Activated naive CD8-positive, alpha-beta T cell treated with anti-CD3 and anti-CD28 coated beads, Interleukin-2, amount 50 U/mL, for 24 hours (primary cell): Measurements from ENCODE around the gene ZNF70.

Source experiments
- ATAC-seq: fragments of 150-1000 bp; cut with Tn5 transposase; one replicate; pipeline ENCODE4 v1.10.0; 2021
- DNase-seq: peaks from one replicate; pipeline ENCODE4 v3.0.0; 2021
- H3K27ac Mint-ChIP-seq: one replicate; pipeline ENCODE4 v1.8.0; 2021; ENCODE audit warnings: mild to moderate bottlenecking, mixed read lengths
- H3K27me3 Mint-ChIP-seq: one replicate; pipeline ENCODE4 v1.8.0; 2021; ENCODE audit warnings: mixed read lengths
- H3K36me3 Mint-ChIP-seq: one replicate; pipeline ENCODE4 v1.8.0; 2021; ENCODE audit warnings: low read depth, mixed read lengths
- H3K4me1 Mint-ChIP-seq: one replicate; pipeline ENCODE4 v1.8.0; 2021; ENCODE audit warnings: mixed read lengths
- H3K4me3 Mint-ChIP-seq: one replicate; pipeline ENCODE4 v1.8.0; 2021; ENCODE audit warnings: mild to moderate bottlenecking, moderate library complexity, mixed read lengths
- H3K9me3 Mint-ChIP-seq: one replicate; pipeline ENCODE4 v1.8.0; 2021; ENCODE audit warnings: mixed read lengths

ZNF70 gene

DNA sequence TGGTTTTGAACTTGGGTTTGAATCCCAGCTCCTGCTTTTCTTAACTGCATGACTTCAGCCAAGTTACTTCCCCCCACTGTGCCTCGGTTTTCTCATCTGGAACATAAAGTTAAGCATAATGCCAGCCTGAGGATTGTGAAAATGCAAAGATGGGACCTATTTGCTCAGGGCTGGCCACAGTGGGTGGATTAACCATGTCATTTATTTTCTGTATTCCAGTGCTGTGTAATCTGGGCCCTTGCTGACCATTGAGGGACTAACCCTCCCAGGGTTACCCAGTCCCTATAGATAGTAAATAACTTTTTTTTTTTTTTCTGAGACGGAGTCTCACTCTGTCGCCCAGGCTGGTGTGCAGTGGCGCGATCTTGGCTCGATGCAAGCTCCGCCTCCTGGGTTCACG, 4.8 kb upstream of the ZNF70 start:
- no peaks in the 10 kb centered on the region for H3K27me3 Mint-ChIP-seq
- no peaks in the 10 kb centered on the region for H3K9me3 Mint-ChIP-seq
- H3K27ac Mint-ChIP-seq, result no peak overlapping the region
- no peaks in the 10 kb centered on the region for H3K36me3 Mint-ChIP-seq
- peaks cover 9% of the 10 kb centered on the region for H3K4me1 Mint-ChIP-seq
- no peak for DNase-seq
- ATAC-seq, result no peak
- no peak overlapping the region for H3K4me3 Mint-ChIP-seq

DNA sequence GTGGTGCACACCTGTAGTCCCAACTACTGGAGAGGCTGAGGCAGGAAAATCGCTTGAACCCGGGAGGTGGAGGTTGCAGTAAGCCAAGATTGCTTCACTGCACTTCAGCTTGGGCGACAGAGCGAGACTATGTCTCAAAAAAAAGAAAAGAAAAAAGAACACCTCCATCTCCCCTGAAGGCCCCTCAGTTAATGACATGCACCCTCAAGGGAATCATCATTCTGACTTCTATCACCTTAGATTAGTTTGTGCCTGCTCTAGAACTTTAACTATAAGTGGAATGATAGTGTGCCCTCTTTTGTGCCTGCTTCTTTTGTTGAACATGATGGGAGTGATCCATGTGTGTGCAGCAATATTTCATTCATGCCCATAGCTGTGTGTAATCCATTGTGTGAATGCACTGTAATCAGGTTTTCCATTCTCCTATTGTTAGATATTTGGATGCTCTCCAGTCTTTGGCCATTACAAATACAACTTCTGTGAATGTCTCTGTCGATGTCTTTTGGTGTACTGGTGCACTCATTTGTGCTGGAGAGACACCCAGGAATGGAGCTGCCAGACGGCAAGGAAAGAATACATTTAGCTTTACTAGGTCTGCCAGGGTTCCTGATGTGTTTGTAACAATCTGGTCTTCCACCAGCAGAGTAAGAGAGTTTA, 4.2 kb upstream of the ZNF70 start:
- DNase-seq, result no peak
- ATAC-seq, result no peak
- Mint-ChIP-seq H3K36me3 (no peaks in the 10 kb centered on the region), H3K27ac (no peak overlapping the region), H3K9me3 (no peaks in the 10 kb centered on the region), H3K4me1 (peaks cover 12% of the 10 kb centered on the region), H3K27me3 (no peaks in the 10 kb centered on the region), H3K4me3 (no peak overlapping the region)

DNA sequence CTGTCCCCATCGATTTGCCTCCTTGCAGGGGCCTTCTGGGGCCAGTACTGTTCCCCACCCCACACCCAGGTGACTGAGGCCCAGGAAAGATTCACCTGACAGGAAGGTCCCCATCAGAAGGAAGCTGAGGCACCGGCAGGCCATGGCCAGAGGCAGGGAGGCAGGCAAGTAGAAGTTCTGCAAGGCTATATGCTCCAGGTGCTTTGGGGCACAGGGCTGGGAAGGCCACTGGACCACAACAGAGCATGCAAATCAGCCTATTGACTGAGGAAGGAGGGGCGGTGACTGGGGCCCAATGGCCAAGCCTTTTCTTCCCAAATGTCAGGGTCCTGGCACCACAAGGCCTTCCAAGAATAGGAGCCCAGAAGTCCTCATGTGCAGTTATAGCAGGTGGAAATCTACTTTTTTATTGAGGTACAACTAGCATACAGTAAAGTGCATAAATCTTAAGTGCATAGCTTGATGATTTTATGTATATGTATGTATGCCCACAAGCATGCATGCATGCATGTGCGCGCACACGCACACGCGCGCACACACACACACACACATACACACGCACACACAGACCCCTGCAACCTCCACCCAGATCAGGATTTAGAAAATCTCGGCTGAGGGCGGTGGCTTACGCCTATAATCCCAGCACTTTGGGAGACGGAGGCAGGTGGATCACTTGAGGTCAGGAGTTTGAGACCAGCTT, 3.5 kb upstream of the ZNF70 start, which contains the start of gene VPREB3:
Gene VPREB3 (minus strand): TSS at position 206 of the 700 bp plus-strand sequence. CDS start 62 bp downstream, at position 144.
- Mint-ChIP-seq H3K27ac (no peak within 1 kb of the TSS), H3K4me3 (no peak within 1 kb of the TSS), H3K4me1 (peaks cover 18% of the 10 kb centered on the region), H3K27me3 (no peaks in the 10 kb centered on the region), H3K36me3 (no peaks in the 10 kb centered on the region), H3K9me3 (no peaks in the 10 kb centered on the region)
- no peak for DNase-seq
- ATAC-seq, result no peak

DNA sequence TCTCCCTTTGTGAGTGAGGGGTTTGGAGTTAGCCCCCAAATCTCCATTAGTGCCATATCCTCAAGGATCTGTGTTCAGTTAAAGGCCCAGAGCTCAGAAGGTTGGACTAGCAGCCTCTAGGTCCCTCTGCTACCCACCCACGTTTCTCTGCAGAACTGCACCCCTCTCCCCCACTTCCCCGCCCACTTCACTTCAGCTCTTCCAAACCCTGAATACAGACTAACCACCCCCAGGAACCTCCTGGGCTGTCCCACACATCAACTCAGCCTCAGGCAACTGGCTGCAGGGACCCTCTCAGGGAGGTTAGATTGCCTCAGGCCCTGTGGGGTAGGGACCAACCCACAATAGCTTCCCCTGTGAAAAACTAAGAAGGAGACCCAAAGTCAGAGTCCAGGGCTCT, 2.5 kb upstream of the ZNF70 start:
- Mint-ChIP-seq H3K4me3 (no peak overlapping the region), H3K27ac (no peak overlapping the region)
- ATAC-seq, result no peak

DNA sequence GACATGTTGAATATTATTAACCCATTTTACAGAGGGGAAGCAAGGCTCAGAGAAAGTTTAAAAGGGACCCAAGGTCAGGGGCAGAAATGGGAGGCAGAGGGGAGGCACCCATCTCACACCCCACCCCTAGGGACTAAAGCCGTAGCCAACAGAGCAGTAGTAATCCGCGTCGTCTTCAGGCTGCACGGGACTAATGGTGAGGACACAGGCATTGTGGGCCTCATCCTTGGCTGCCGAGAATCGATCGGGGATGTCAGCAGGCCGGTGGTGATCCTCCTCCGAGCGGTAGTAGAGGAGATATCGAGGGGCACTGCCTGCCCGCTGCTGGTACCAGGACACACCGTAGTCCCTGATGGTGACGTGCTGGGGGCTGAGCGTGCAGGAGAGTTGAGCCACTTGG, 1.8 kb upstream of the ZNF70 start:
- ATAC-seq, result no peak
- H3K27me3 Mint-ChIP-seq, result no peaks in the 10 kb centered on the region
- H3K4me3 Mint-ChIP-seq, result peak overlapping the region; percentile 76
- peak overlapping the region; percentile 53 for H3K27ac Mint-ChIP-seq
- H3K4me1 Mint-ChIP-seq, result peaks cover 18% of the 10 kb centered on the region
- no peaks in the 10 kb centered on the region for H3K36me3 Mint-ChIP-seq
- no peak for DNase-seq
- H3K9me3 Mint-ChIP-seq, result no peaks in the 10 kb centered on the region

More for the DNA sequence above, 2.5 kb upstream of the ZNF70 start:
- DNase-seq, result no peak
- peaks cover 18% of the 10 kb centered on the region for H3K4me1 Mint-ChIP-seq
- H3K27me3 Mint-ChIP-seq, result no peaks in the 10 kb centered on the region
- no peaks in the 10 kb centered on the region for H3K36me3 Mint-ChIP-seq
- H3K9me3 Mint-ChIP-seq, result no peaks in the 10 kb centered on the region

DNA sequence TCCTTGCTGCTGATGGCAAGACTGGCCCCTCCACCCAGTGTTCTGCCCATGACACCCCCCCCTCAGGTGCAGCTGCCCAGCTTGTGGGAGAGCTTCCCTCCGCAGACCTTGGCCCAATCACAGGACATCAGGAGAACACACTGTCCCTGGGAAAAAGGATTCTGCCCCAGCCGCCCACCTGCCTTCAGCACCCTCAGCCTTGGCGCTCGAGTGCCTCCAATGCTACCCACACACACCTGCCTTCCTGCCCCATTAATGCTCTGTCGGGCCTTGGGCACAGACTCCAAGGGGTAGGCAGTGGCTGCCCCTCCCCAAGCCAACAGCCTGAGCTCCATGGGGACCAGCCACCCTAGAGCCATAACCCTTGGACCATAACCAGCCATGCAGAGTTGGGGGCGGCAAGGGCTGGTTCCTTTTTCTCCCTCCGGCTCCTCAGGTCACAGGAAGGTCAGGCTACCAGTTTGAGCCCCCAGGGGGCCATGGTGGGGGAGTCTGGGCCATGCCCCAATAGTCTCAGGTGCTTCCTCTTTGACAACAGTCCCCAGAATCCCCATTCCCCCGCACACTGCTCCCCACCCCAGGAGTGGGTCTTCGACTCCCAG, 1.3 kb upstream of the ZNF70 start:
- DNase-seq, result peak; percentile 21
- H3K4me1 Mint-ChIP-seq, result peaks cover 17% of the 10 kb centered on the region
- no peak for ATAC-seq
- peak overlapping the region; percentile 76 for H3K4me3 Mint-ChIP-seq
- no peaks in the 10 kb centered on the region for H3K9me3 Mint-ChIP-seq
- no peaks in the 10 kb centered on the region for H3K36me3 Mint-ChIP-seq
- H3K27me3 Mint-ChIP-seq, result no peaks in the 10 kb centered on the region
- peak overlapping the region; percentile 53 for H3K27ac Mint-ChIP-seq

DNA sequence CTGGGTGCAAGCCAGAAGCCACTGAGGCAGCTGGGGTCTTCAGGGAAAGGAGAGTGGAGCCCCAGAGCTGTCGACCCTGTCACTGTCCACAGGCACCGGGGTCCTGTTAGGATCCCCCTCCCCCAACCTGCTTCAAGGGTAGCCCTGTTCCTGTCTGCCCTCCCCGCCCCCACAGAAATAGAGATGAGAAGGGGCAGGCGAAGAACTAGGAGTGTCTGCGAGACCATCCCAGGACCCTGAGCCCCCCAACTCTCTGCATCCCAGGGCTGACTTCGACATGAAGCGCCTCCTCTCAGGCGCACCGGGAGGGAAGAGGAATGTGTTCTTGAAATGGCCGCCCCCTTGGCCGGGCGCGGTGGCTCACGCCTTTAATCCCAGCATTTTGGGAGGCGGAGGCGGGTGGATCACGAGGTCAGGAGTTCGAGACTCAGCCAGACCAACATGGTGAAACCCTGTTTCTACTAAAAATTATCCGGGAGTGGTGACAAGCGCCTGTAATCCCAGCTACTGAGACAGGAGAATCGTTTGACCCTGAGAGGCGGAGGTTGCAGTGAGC, 607 bp upstream of the ZNF70 start:
- H3K9me3 Mint-ChIP-seq, result no peaks in the 10 kb centered on the region
- H3K27me3 Mint-ChIP-seq, result no peaks in the 10 kb centered on the region
- ATAC-seq, result peak; percentile 2
- H3K36me3 Mint-ChIP-seq, result no peaks in the 10 kb centered on the region
- DNase-seq, result peak; percentile 25
- H3K4me1 Mint-ChIP-seq, result peaks cover 17% of the 10 kb centered on the region
- peak overlapping the region; percentile 42 for H3K27ac Mint-ChIP-seq
- peak overlapping the region; percentile 76 for H3K4me3 Mint-ChIP-seq

DNA sequence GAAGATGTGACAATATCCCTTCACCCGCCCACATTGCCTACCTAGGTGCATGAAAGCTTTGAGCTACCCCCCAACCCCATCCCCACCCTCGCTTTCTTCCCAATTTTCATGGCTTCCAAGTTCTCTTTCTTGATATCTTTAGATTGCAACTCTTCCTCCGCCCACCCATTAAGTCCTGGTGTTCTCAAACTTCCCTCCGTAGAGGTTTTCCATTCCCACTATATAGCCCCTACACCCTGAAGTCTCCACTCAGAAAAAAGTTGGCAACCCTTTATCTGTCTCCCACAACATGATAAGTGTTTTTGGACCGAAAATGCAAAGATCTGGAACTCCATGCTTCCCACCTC, 572 bp downstream of the ZNF70 start:
- H3K9me3 Mint-ChIP-seq, result no peaks in the 10 kb centered on the region
- H3K4me3 Mint-ChIP-seq, result peak overlapping the region; percentile 83
- H3K27me3 Mint-ChIP-seq, result no peaks in the 10 kb centered on the region
- no peak for ATAC-seq
- no peak for DNase-seq
- H3K27ac Mint-ChIP-seq, result peak overlapping the region; percentile 52
- no peaks in the 10 kb centered on the region for H3K36me3 Mint-ChIP-seq
- peaks cover 17% of the 10 kb centered on the region for H3K4me1 Mint-ChIP-seq

DNA sequence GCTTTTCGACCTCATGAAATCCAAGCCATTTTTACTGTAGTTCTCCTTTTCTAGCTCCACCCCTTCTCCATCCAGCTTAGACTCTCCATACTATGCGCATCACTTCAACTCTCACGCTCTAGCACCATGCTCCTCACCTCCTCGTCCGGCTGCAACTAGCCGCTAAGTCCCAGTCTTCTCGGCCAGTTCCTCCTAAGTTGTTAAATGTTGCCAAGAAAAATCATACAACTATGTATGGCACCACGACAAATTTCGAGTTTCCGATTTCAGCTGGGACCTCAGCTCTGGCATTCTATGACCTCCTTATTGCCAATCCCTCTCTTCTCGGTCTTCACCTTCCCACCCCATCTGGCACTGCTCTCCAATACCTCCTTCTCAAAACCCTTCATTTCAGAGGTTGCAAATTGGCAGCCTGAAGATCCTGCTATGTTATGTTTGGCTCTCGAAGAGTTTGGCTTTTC, 1.0 kb downstream of the ZNF70 start:
- H3K27ac Mint-ChIP-seq, result peak overlapping the region; percentile 13
- no peak for DNase-seq

DNA sequence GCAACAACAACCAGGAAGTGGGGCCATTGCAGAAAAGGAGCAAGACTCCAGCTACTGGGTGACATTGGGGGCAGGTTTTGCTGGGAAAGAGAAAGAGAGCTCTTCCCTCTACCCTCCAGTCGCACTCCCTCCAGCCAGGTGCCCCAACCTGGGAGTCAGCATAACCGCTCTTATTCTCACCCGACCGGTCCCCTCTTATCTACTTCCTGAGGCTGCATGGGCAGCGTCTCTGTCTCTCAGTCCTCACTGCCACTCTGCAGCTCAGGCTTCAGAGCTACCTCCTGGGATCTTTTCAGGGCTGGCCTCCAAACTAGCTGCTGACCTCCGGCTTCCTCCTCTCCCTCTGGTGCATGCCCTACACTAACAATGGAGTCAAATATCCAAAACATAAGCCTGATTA, 5.1 kb downstream of the ZNF70 start:
- Mint-ChIP-seq H3K27ac (no peak overlapping the region), H3K9me3 (no peaks in the 10 kb centered on the region), H3K36me3 (peaks cover 17% of the 10 kb centered on the region), H3K27me3 (no peaks in the 10 kb centered on the region), H3K4me3 (no peak overlapping the region), H3K4me1 (peaks cover 10% of the 10 kb centered on the region)
- DNase-seq (no peak), ATAC-seq (no peak)

More for the DNA sequence above, 1.0 kb downstream of the ZNF70 start:
- no peaks in the 10 kb centered on the region for H3K9me3 Mint-ChIP-seq
- no peak for ATAC-seq
- peaks cover 4% of the 10 kb centered on the region for H3K36me3 Mint-ChIP-seq
- no peaks in the 10 kb centered on the region for H3K27me3 Mint-ChIP-seq
- H3K4me1 Mint-ChIP-seq, result peaks cover 17% of the 10 kb centered on the region
- peak overlapping the region; percentile 83 for H3K4me3 Mint-ChIP-seq

DNA sequence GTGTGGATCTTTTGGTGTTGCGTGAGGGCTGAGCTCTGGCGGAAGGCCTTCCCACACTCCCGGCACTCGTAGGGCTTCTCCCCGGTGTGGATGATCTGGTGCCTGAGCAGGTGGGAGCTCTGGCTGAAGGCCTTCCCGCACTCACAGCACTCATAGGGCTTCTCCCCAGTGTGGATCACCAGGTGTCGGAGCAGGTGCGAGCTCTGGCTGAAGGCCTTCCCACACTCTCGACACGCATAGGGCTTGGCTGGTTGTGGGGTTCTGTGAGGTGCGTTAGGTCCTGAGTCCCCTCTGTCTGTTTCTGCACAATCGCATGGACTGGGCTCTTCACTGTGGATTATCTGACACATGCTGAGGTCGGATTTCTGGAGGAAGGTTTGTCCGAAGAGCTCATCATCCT, 6.4 kb downstream of the ZNF70 start:
- H3K27me3 Mint-ChIP-seq, result no peaks in the 10 kb centered on the region
- no peaks in the 10 kb centered on the region for H3K4me1 Mint-ChIP-seq
- ATAC-seq, result no peak
- no peak for DNase-seq
- no peak overlapping the region for H3K27ac Mint-ChIP-seq
- no peak overlapping the region for H3K4me3 Mint-ChIP-seq
- no peaks in the 10 kb centered on the region for H3K9me3 Mint-ChIP-seq
- H3K36me3 Mint-ChIP-seq, result peaks cover 17% of the 10 kb centered on the region

DNA sequence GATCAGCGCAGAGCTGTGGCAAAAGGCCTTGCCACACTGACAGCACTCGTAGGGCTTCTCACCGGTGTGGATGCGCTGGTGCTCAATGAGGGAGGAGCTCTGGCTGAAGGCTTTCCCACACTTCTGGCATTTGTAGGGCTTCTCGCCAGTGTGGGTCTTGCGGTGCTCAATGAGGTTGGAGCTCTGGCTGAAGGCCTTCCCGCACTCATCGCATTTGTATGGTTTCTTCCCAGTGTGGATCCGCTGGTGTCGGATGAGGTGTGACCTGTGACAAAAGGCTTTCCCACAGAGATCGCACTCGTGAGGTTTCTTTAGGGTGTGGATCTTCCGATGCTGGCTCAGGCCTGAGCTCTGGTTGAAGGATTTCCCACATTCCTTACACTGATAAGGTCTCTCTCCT, 6.9 kb downstream of the ZNF70 start:
- Mint-ChIP-seq H3K27me3 (no peaks in the 10 kb centered on the region), H3K4me1 (no peaks in the 10 kb centered on the region), H3K36me3 (peaks cover 17% of the 10 kb centered on the region), H3K27ac (no peak overlapping the region), H3K9me3 (no peaks in the 10 kb centered on the region), H3K4me3 (no peak overlapping the region)
- DNase-seq (no peak), ATAC-seq (no peak)

DNA sequence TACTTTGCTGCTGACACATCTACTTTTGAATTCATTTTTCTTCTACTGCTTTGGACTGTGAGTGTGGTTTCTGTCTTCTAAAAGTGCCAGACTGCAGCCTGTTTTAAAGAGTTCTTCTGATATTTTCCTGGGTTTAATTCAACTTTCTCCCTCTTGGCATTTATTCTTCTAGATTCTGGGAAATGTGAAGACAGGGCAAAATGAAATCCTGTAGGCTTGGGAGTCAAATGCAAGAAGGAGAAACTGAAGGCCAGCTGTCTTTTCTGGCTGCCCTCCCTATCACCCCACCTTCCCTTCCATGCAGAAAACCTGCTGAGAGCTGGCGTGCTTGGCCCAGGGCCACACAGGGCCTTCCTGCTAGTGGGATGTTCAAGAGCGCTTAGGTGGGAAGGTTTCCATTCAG, 7.6 kb downstream of the ZNF70 start:
- H3K36me3 Mint-ChIP-seq, result peaks cover 17% of the 10 kb centered on the region
- no peak overlapping the region for H3K4me3 Mint-ChIP-seq
- no peak overlapping the region for H3K27ac Mint-ChIP-seq
- ATAC-seq, result no peak
- no peaks in the 10 kb centered on the region for H3K4me1 Mint-ChIP-seq
- no peak for DNase-seq
- no peaks in the 10 kb centered on the region for H3K9me3 Mint-ChIP-seq
- no peaks in the 10 kb centered on the region for H3K27me3 Mint-ChIP-seq

DNA sequence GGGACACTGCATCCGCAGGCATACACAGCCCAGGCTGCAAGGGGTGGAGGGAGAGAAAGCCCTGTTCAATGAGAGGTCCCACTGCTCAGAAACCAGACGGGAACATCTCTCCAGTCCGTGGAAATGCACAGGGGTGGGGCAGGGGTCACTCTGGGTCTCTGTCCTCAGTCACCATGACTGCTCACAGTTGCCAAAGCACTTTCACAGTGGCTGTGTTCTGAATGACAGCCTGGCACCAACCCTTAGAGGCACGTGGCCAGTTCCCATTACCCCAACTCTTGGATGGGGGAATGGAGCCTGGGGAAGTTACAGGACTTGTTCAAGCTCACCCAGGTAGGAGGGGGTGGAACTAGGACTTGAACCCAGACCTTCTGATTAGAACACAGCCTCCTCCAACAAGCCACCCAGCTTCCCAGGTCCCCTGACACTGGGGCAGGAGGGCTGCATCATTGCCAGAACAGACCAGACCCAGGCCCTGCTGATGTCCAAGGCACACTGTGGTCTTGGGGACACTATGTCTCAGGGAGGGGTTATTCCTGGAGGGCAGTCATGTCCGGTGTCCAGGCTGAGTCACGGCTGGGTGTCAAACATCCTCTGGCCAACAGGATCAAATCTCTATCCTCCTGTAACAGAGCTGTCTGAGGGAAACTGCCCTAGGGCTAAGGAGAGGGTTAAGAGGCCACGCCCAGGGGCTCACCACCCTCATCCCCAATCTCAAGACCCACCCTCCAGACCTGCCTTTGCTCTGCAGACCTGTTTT, 8.2 kb downstream of the ZNF70 start:
- ATAC-seq (no peak), DNase-seq (no peak)
- no peak overlapping the region for H3K4me3 Mint-ChIP-seq
- no peaks in the 10 kb centered on the region for H3K27me3 Mint-ChIP-seq
- H3K27ac Mint-ChIP-seq, result no peak overlapping the region
- no peaks in the 10 kb centered on the region for H3K4me1 Mint-ChIP-seq
- peaks cover 17% of the 10 kb centered on the region for H3K36me3 Mint-ChIP-seq
- no peaks in the 10 kb centered on the region for H3K9me3 Mint-ChIP-seq
